Measurements from ENCODE around the gene SLC43A2.

- TF ChIP-seq POLR2A (IDR thresholded peaks at IDR 0.05) (no peak), CTCF (IDR thresholded peaks at IDR 0.05) (no peak), POLR2AphosphoS5 (IDR thresholded peaks at IDR 0.05) (no peak), EP300 (IDR thresholded peaks at IDR 0.05) (no peak)
Measured at GRCh38 chr17:1624650-1625049, 4.0 kb downstream of the SLC43A2 start.

All from suprapubic skin (tissue), 4 donors.